ENCODE data around the gene RCC2. TPM values are rescaled to one million over a fixed set of nuclear protein-coding genes. Genes with fewer than 3 reads are reported as not detected.
A peak's percentile ranks its signal among the peaks of the same experiment; 100 is the strongest.

The RCC2 gene
- total and polyA plus RNA-seq, 2 of the 4 experiments (the other 2 are of a cell fraction) = 24.0 to 38.9 TPM

GRCh38 chr1:17429183-17429582 lies 10.3 kb downstream of the RCC2 start:
- Histone ChIP-seq H2BK20ac (ENCODE audit: low read depth, low read length) (no peak overlapping the region), H4K91ac (ENCODE audit: insufficient read depth, low read depth, low read length) (no peak overlapping the region), H3K18ac (ENCODE audit: low read depth, low read length) (no peak overlapping the region), H3K36me3 (ENCODE audit: control insufficient read depth, insufficient read depth, low read length) (peaks cover 63% of the 10 kb centered on the region), H3K4me2 (ENCODE audit: low read depth, low read length) (no peak overlapping the region), H4K5ac (ENCODE audit: low read depth, low read length) (no peak overlapping the region), H2AK9ac (replicated peaks; ENCODE audit: low read depth, low read length, poor library complexity) (no peak overlapping the region), H4K8ac (ENCODE audit: low read depth in 2 of 2, low read length in 2 of 2) (no peak overlapping the region), H2AK5ac (ENCODE audit: low read depth, low read length) (no peak overlapping the region), H3K9me1 (ENCODE audit: insufficient read depth, low read length) (peaks cover 3% of the 10 kb centered on the region; the same call in 1 of the 2 replicates), H3K27me3 (ENCODE audit: control insufficient read depth, insufficient read depth, low read length) (no peaks in the 10 kb centered on the region), H2BK15ac (ENCODE audit: low read depth, low read length) (no peak overlapping the region), H3K9ac (ENCODE audit: low read depth, low read length) (no peak overlapping the region), H3K14ac (replicated peaks; ENCODE audit: low read depth, low read length) (no peak overlapping the region), H3K79me1 (ENCODE audit: low read depth in 1 of 2, low read length in 2 of 2) (peaks cover 20 to 65% of the 10 kb centered on the region in 2 experiments), H3K56ac (ENCODE audit: extremely low read depth, insufficient read depth, low read length) (no peak overlapping the region), H4K20me1 (ENCODE audit: insufficient read depth, low read length) (peaks cover 70% of the 10 kb centered on the region), H3K4ac (ENCODE audit: low read depth, low read length) (no peak overlapping the region), H3K9me3 (ENCODE audit: control insufficient read depth, insufficient read depth, low read length) (no peaks in the 10 kb centered on the region), H3K27ac (ENCODE audit: insufficient read depth, low read length) (no peak overlapping the region), H3K4me3 (ENCODE audit: insufficient read depth, low read depth, low read length) (no peak overlapping the region), H3K4me1 (ENCODE audit: control insufficient read depth, insufficient read depth, low read length) (peaks cover under 1% of the 10 kb centered on the region; the same call in 1 of the 2 replicates), H2BK120ac (ENCODE audit: low read depth, low read length) (no peak overlapping the region), H2AFZ (replicated peaks; ENCODE audit: low read length, poor library complexity) (no peak overlapping the region), H2BK5ac (ENCODE audit: low read depth, low read length, poor library complexity, severe bottlenecking) (no peak overlapping the region), H3K23ac (ENCODE audit: low read depth, low read length) (0 out of 2 replicates have a peak overlapping the region, but pooled peaks have one; percentile 17)
- ATAC-seq (ENCODE audit: low read depth) = no peak
- WGBS, 2 experiments (ENCODE audit: extremely low coverage in 2 of 2, insufficient read length in 1 of 2) = no CpG with 5 or more reads among the region's 9 CpGs
- POLR2A ChIA-PET (ENCODE audit: unreplicated experiment) = no interaction called here
- no TSS peak for BruUV-seq (replicated peaks)
- no peak for DNase-seq
- intact Hi-C loops (cut with micrococcal nuclease) (no loop called here), dilution Hi-C loops (cut with HindIII; ENCODE audit: low sequenced_read_pairs, unreplicated experiment) (no loop called here), in situ Hi-C loops (cut with MboI; ENCODE audit: low sequenced_read_pairs) (no loop called here)
- CTCF ChIA-PET = no interaction called here
- TF ChIP-seq BHLHE40 (IDR thresholded peaks at IDR 0.05; ENCODE audit: low read depth, low read length) = no peak
- TF ChIP-seq FOS (IDR thresholded peaks at IDR 0.05; ENCODE audit: low read depth, low read length) = no peak
- no peak for TF ChIP-seq CTCF (conservative IDR thresholded peaks at IDR 0.05; ENCODE audit: low read depth, low read length)
- TF ChIP-seq CHD1 (IDR thresholded peaks at IDR 0.05; ENCODE audit: low read depth, low read length) = no peak
- TF ChIP-seq USF2 (IDR thresholded peaks at IDR 0.05; ENCODE audit: low read depth, low read length) = no peak
- TF ChIP-seq RCOR1 (IDR thresholded peaks at IDR 0.05; ENCODE audit: insufficient replicate concordance, low read length) = no peak
- no peak for TF ChIP-seq RFX5 (IDR thresholded peaks at IDR 0.05; ENCODE audit: low read depth, low read length)
- TF ChIP-seq RAD21 (IDR thresholded peaks at IDR 0.05; ENCODE audit: low read length) = no peak
- no peak for TF ChIP-seq SMC3 (IDR thresholded peaks at IDR 0.05; ENCODE audit: low read depth, low read length)
- TF ChIP-seq CEBPB (IDR thresholded peaks at IDR 0.05; ENCODE audit: low read depth, low read length) = no peak
- TF ChIP-seq, protein P1, sequence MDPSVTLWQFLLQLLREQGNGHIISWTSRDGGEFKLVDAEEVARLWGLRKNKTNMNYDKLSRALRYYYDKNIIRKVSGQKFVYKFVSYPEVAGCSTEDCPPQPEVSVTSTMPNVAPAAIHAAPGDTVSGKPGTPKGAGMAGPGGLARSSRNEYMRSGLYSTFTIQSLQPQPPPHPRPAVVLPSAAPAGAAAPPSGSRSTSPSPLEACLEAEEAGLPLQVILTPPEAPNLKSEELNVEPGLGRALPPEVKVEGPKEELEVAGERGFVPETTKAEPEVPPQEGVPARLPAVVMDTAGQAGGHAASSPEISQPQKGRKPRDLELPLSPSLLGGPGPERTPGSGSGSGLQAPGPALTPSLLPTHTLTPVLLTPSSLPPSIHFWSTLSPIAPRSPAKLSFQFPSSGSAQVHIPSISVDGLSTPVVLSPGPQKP (IDR thresholded peaks at IDR 0.05; ENCODE audit: borderline replicate concordance, low read depth, low read length) = no peak
- TF ChIP-seq NFE2L2 (IDR thresholded peaks at IDR 0.05; ENCODE audit: low read depth, low read length) = no peak
- no peak for TF ChIP-seq POLR2A (IDR thresholded peaks at IDR 0.05; ENCODE audit: low read depth, low read length)
- TF ChIP-seq MXI1 (IDR thresholded peaks at IDR 0.05; ENCODE audit: borderline replicate concordance, low read depth, low read length) = no peak
- no peak for TF ChIP-seq MAZ (IDR thresholded peaks at IDR 0.05; ENCODE audit: borderline replicate concordance, low read depth, low read length)
- no peak for TF ChIP-seq MAFK (IDR thresholded peaks at IDR 0.05; ENCODE audit: low read depth, low read length)
